GM10266 (cell line): ENCODE results near the gene EPB41L3.

Source experiments
- DNase-seq: peaks from one replicate; pipeline ENCODE4 v3.0.0; 2012; ENCODE audit errors: extremely low spot score
- TF ChIP-seq, protein P1 (sequence below): IDR thresholded peaks from 2 replicates; pipeline ENCODE4 v1.5.1; 2012; ENCODE audit warnings: mild to moderate bottlenecking, low read depth; ENCODE audit not compliant: control insufficient read depth, insufficient read depth; ENCODE audit errors: missing control alignments

The EPB41L3 gene

DNA sequence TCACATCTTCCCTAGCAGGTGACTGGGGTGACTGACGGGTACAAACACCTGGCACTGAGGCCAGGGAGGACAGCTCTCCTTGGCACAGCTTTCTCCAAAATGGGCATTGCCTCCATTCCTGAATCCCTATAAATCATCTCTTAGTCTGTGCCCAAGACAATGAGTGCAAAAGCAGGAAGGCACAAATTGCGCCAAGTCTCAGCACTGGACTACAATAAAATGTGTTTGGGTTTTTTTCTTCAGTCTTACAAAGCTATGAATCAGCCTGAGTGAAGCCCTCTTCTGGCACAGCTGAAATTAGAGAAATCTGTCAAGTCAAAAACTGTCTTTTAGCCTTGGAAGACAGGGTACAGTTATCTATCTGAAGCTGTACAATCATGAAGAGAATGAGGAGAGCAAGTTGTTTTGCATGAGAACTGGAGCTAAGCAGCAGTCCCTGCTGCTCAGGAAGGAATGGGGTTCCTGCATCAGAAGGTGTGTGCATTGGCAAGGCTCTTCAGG is 90.8 kb downstream of the EPB41L3 start:
- TF ChIP-seq, protein P1, sequence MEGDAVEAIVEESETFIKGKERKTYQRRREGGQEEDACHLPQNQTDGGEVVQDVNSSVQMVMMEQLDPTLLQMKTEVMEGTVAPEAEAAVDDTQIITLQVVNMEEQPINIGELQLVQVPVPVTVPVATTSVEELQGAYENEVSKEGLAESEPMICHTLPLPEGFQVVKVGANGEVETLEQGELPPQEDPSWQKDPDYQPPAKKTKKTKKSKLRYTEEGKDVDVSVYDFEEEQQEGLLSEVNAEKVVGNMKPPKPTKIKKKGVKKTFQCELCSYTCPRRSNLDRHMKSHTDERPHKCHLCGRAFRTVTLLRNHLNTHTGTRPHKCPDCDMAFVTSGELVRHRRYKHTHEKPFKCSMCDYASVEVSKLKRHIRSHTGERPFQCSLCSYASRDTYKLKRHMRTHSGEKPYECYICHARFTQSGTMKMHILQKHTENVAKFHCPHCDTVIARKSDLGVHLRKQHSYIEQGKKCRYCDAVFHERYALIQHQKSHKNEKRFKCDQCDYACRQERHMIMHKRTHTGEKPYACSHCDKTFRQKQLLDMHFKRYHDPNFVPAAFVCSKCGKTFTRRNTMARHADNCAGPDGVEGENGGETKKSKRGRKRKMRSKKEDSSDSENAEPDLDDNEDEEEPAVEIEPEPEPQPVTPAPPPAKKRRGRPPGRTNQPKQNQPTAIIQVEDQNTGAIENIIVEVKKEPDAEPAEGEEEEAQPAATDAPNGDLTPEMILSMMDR: no peak
- no peak for DNase-seq

DNA sequence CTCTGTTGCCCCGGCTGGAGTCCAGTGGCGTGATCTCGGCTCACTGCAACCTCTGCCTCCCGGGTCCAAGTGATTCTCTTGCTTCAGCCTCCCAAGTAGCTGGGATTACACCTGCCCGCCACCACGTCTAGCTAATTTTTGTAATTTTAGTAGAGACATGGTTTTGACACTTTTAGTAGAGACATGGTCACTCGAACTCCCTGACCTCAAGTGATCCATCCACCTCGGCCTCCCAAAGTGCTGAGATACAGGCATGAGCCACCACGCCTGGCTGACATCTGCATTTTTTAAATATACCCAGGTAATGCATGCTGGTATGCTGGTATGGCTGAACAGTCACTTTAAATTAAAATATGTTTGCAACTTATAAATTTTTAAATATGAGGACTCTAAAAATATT is 91.9 kb downstream of the EPB41L3 start:
- DNase-seq: no peak
- TF ChIP-seq, protein P1: no peak

DNA sequence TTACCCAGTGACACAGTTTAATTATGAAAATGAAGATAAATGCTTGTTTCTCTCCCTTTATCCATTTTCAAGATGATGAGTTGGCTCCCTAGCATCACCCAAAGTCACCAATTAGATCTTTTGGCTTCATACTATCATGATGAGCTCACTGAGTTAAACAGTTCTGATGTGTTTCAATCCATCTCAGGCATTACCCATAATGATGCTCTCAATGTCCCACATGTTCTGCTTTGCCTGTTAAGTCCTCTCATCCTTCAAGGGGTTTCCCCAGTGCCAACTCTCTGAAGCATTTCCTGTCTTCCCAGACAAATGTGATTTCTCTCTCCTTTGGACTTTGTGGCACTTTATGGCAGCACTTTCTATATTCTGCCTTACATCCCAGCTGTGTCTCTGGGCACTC is 92.6 kb downstream of the EPB41L3 start:
- DNase-seq: no peak
- TF ChIP-seq, protein P1: no peak

DNA sequence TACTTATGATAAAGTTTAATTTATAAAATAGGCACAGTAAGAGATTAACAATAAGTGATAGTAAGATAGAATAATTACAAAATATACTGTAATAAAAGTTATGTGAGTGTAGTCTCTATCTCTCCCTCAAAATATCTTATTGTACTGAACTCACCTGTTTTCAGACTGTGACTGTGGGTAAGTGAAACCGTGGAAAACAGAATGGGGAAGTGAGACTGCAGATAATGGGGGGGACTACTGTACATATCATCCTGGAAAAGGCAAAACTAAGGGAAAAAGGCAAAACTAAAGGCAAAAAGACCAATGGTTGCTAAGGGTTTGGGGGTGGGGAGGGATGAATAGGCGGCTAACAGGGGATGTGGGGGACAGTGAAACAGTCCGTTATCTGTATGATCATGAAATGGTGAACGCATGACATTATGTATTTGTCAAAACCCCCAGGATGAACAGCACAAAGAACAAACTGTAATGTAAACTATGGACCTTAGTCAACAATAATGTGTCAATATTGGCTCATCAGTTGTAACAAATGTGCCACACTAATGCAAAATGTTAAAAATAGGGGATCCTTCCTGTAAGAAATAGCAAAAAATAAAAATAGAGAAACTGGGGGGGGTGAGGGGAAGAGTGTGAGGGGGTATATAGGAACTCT is 93.8 kb downstream of the EPB41L3 start:
- TF ChIP-seq, protein P1: no peak
- no peak for DNase-seq

DNA sequence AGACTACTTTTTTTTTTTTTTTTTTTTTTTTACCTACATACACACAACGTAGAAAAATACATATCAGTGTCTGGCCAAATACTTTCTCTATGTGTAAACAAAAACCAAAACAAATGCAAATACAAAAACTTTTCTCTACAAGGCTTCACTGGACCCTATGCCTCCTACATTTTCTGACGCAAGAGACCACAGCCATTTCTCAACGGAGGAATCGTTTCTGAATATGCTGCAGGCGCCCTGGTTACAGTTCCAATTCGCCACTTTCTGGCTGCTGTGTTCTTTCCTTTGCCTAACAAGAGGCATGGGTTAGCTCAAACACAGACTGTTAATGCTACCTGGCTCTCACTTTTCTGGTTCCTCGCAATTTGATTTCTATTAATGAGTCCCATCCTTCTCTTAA is 96.4 kb downstream of the EPB41L3 start:
- DNase-seq: no peak
- TF ChIP-seq, protein P1: no peak

DNA sequence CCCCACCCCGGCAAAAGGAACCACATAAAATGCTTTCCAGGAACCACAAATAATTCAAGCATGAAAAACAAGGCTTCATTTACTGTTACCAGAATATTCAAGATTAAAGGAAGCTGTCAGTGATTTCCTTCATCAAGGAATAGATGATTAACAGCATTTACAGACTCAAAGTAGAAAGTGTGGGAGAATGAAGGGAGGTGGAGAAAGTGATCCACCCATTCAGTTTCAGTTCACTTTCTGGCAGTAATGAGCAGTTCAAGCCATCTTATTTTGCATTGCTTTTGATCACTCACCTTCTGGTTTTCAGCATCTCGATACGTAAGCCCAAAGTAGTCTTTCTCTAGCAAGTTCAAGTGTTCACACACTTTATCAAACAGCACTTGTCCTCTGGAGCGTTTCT is 99.0 kb downstream of the EPB41L3 start:
- DNase-seq: no peak
- TF ChIP-seq, protein P1: no peak

DNA sequence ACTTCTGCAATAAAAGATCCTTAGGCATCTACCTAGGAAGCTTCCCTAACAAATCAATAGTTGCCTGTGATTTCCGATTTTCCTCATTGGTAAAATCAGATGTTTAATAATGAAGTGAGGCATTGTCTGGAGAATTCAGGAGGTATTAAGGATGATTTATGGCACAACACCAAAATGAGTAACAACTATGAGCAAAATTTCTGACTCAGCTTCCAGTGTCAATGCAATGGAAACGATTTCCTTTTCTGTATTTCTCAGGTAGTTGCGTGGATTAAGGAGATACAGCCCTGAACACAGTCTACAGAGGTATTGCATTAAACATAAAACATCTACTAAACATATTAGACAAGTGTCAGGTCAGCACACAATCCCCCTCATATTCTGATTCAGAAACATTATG is 99.5 kb downstream of the EPB41L3 start:
- TF ChIP-seq, protein P1: no peak
- DNase-seq: no peak
